Common myeloid progenitor, CD34-positive (primary cell): Measurements from ENCODE around the gene PSD2.

Experiments used
- CTCF ChIA-PET: fragments of 350-600 bp; sonication (Branson Sonifier 250); formaldehyde crosslinking; loops from one replicate; lab custom pipeline; 2021; ENCODE audit warnings: antibody characterized with exemption; lab: Charles Lee
- POLR2A ChIA-PET: fragments of 350-600 bp; sonication (Branson Sonifier 250); formaldehyde crosslinking; loops from one replicate; lab custom pipeline; 2021; ENCODE audit warnings: antibody characterized with exemption; lab: Charles Lee
- DNase-seq, 3 donors: peaks; one replicate each; pipeline versions ENCODE4 v3.0.0 to v3.0.0-alpha.2; 2013
- H3K27ac ChIP-seq, 2 experiments: 1 replicate in 1 of 2; 2 replicates in 1 of 2; pipeline ENCODE4 v1.7.0; 2013; ENCODE audit warnings: inconsistent platforms in 2 of 2, low read length in 2 of 2, mild to moderate bottlenecking in 2 of 2, low read depth in 1 of 2, moderate library complexity in 1 of 2; ENCODE audit not compliant: severe bottlenecking in 2 of 2, insufficient read depth in 1 of 2, poor library complexity in 1 of 2
- H3K27me3 ChIP-seq, 5 experiments: replicated peaks in 2 of 5; 1 replicate in 3 of 5; 2 replicates in 2 of 5; pipeline versions ENCODE4 v1.6.1 to v1.7.0; 2013; ENCODE audit warnings: low read length in 4 of 5, mild to moderate bottlenecking in 2 of 5, moderate library complexity in 2 of 5, inconsistent platforms in 1 of 5; ENCODE audit not compliant: insufficient read depth in 5 of 5, control insufficient read depth in 4 of 5
- H3K36me3 ChIP-seq, 4 experiments: 1 replicate in 2 of 4; 2 replicates in 2 of 4; pipeline versions ENCODE4 v1.6.1 to v1.7.0; 2013; ENCODE audit warnings: low read length in 3 of 4, control low read depth in 1 of 4, mild to moderate bottlenecking in 1 of 4; ENCODE audit not compliant: control insufficient read depth in 4 of 4, insufficient read depth in 4 of 4
- H3K4me1 ChIP-seq, 4 experiments: 1 replicate in 3 of 4; 2 replicates in 1 of 4; pipeline versions ENCODE4 v1.6.1 to v1.7.1; 2013; ENCODE audit warnings: low read length in 3 of 4, mild to moderate bottlenecking in 3 of 4, control low read depth in 1 of 4, inconsistent platforms in 1 of 4, moderate library complexity in 1 of 4; ENCODE audit not compliant: control insufficient read depth in 4 of 4, insufficient read depth in 4 of 4; ENCODE audit errors: control extremely low read depth in 1 of 4
- H3K4me3 ChIP-seq, 7 experiments: 1 replicate in 4 of 7; 2 replicates in 3 of 7; pipeline versions ENCODE4 v1.5.1 to v1.7.0; 2013; ENCODE audit warnings: mild to moderate bottlenecking in 7 of 7, low read length in 6 of 7, moderate library complexity in 6 of 7, inconsistent platforms in 2 of 7, low read depth in 2 of 7, control low read depth in 1 of 7; ENCODE audit not compliant: insufficient read depth in 4 of 7, control insufficient read depth in 1 of 7; ENCODE audit errors: extremely low read depth in 1 of 7
- H3K9me3 ChIP-seq, 5 experiments: 1 replicate in 4 of 5; 2 replicates in 1 of 5; pipeline versions ENCODE4 v1.6.1 to v1.7.1; 2013; ENCODE audit warnings: low read length in 4 of 5, mild to moderate bottlenecking in 2 of 5, inconsistent platforms in 1 of 5, low read depth in 1 of 5, moderate library complexity in 1 of 5; ENCODE audit not compliant: control insufficient read depth in 4 of 5, insufficient read depth in 2 of 5; ENCODE audit errors: control extremely low read depth in 1 of 5
- WGBS: methylation state at CpG from one replicate; pipeline ENCODE4 v1.1.5; 2013; ENCODE audit not compliant: insufficient coverage; 5-methylcytosine and 5-hydroxymethylcytosine counted together

PSD2 gene

DNA sequence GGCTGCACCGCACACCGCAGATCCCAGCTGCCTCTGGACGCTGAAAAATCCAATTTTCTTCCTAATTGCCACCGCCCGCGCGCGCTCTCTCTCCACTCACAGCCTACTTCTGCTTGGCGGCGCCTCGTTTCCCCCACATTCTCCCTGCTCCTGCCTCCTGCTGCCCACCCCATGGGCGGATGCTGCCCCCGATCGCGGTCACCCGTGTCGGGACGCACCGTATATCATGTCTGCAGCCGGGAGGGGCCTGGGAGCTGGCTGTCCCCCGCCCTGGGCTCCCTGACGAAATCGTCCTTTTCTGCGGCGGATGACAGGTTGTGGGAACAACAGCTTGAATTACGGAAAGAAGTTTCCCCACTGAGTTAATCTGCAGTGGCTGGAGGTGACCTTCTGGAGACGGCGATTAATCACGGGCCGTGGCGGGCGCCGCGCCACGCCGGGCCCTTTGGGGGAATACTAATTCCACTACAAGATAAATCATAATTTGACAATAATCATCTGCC lies 36.3 kb upstream of the PSD2 start:
- H3K4me1 ChIP-seq: peaks cover 0 to 38% (median 28%) of the 10 kb centered on the region in 4 experiments
- H3K27me3 ChIP-seq: peaks cover 0 to 52% (median 18%) of the 10 kb centered on the region in 5 experiments
- WGBS: under 1% methylated on average over 18 of the region's 36 CpGs
- POLR2A ChIA-PET: interaction anchor here (1.5 kb wide), 1 partner anchor 10 kb away, joined by 4 read pairs; no protein-coding TSS in a partner anchor
- DNase-seq: peak; percentile 20 to 70 (median 65)
- no peaks in the 10 kb centered on the region for H3K36me3 ChIP-seq
- H3K9me3 ChIP-seq: no peaks in the 10 kb centered on the region
- no peak overlapping the region for H3K27ac ChIP-seq
- CTCF ChIA-PET: interaction anchor here (0.6 to 2.2 kb wide), 9 partner anchors 11 to 210 kb away, joined by 3 to 6 read pairs (median 3); no protein-coding TSS in a partner anchor
- peak overlapping the region in 3 of 7 experiments; percentile 24 to 41 (median 38) for H3K4me3 ChIP-seq

- no peak overlapping the region for H3K4me3 ChIP-seq
- H3K27me3 ChIP-seq: peaks cover 0 to 52% (median 15%) of the 10 kb centered on the region in 5 experiments
- no peak for DNase-seq
- H3K27ac ChIP-seq: no peak overlapping the region
- H3K9me3 ChIP-seq: no peaks in the 10 kb centered on the region
- no peaks in the 10 kb centered on the region for H3K36me3 ChIP-seq
- 63% methylated on average over 3 of the region's 6 CpGs for WGBS
- ChIA-PET POLR2A (interaction anchor here (0.7 to 1.5 kb wide), 2 partner anchors 11 to 73 kb away, joined by 3 to 4 read pairs; no protein-coding TSS in a partner anchor), CTCF (interaction anchor here (0.6 to 2.2 kb wide), 9 partner anchors 10 to 128 kb away, joined by 3 to 6 read pairs (median 3); no protein-coding TSS in a partner anchor)
- H3K4me1 ChIP-seq: peaks cover 0 to 38% (median 31%) of the 10 kb centered on the region in 4 experiments
These were observed 35.2 kb upstream of the PSD2 start for GRCh38 chr5:139760066-139761056.

- ChIA-PET POLR2A (interaction anchor here (0.7 kb wide), 1 partner anchor 74 kb away, joined by 3 read pairs; no protein-coding TSS in a partner anchor), CTCF (interaction anchor here (0.9 to 2.2 kb wide), 2 partner anchors 15 to 128 kb away, joined by 4 to 6 read pairs; no protein-coding TSS in a partner anchor)
- H3K27me3 ChIP-seq: peaks cover 0 to 46% (median 15%) of the 10 kb centered on the region in 5 experiments
- no peaks in the 10 kb centered on the region for H3K9me3 ChIP-seq
- H3K4me1 ChIP-seq: peaks cover 0 to 36% (median 25%) of the 10 kb centered on the region in 4 experiments
- no peak for DNase-seq
- H3K27ac ChIP-seq: no peak overlapping the region
- 100% methylated on average over 3 of the region's 3 CpGs for WGBS
- H3K36me3 ChIP-seq: no peaks in the 10 kb centered on the region
- H3K4me3 ChIP-seq: no peak overlapping the region
These were observed 34.6 kb upstream of the PSD2 start for GRCh38 chr5:139761057-139761450.

GRCh38 chr5:139761501-139761900 lies 34.1 kb upstream of the PSD2 start:
- H3K4me3 ChIP-seq: no peak overlapping the region
- ChIA-PET POLR2A (no interaction called here), CTCF (interaction anchor here (1.0 kb wide), 1 partner anchor 127 kb away, joined by 4 read pairs; no protein-coding TSS in a partner anchor)
- DNase-seq: no peak
- H3K27ac ChIP-seq: no peak overlapping the region
- peaks cover 0 to 34% (median 22%) of the 10 kb centered on the region in 4 experiments for H3K4me1 ChIP-seq
- no peaks in the 10 kb centered on the region for H3K9me3 ChIP-seq
- H3K27me3 ChIP-seq: peaks cover 0 to 41% (median 15%) of the 10 kb centered on the region in 5 experiments
- WGBS: 48% methylated on average over 2 of the region's 4 CpGs
- H3K36me3 ChIP-seq: no peaks in the 10 kb centered on the region

DNA sequence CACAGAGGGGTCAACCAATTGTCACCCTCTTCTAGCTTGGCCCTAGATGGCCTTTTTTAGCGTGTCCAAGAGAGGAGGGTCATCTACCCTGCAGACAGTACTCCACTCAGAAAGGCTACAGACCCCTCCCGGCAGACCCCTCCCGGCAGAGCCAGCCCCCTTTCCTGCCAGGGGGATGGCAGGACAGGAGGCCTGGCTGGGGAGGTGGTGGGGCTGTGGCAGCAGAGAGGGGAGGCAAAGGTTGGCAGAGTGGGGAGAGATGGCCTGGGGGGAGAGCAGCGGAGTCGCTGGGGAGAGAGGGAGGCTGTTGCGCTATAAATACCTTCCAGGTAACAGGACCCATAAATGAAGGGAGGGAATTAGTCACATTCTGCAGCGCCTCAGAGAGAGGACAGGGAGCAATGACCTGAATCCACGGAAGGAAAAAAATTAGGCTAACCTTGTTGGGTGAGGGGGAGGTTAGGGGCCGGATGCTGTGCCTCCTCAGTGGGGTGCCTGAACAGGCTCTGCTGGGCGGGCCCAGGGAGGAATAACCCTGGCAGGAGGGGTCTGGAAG lies 32.9 kb upstream of the PSD2 start:
- Histone ChIP-seq H3K27ac (no peak overlapping the region), H3K4me1 (peaks cover 0 to 34% (median 22%) of the 10 kb centered on the region in 4 experiments), H3K4me3 (no peak overlapping the region), H3K9me3 (no peaks in the 10 kb centered on the region), H3K36me3 (no peaks in the 10 kb centered on the region), H3K27me3 (peaks cover 0 to 33% (median 8%) of the 10 kb centered on the region in 5 experiments)
- POLR2A ChIA-PET: interaction anchor here (1.2 kb wide), 1 partner anchor 51 kb away, joined by 3 read pairs; no protein-coding TSS in a partner anchor
- DNase-seq: no peak
- CTCF ChIA-PET: interaction anchor here (1.2 to 2.8 kb wide), 6 partner anchors 13 to 124 kb away, joined by 3 to 12 read pairs (median 5); no protein-coding TSS in a partner anchor
- 93% methylated on average over 8 of the region's 10 CpGs for WGBS

DNA sequence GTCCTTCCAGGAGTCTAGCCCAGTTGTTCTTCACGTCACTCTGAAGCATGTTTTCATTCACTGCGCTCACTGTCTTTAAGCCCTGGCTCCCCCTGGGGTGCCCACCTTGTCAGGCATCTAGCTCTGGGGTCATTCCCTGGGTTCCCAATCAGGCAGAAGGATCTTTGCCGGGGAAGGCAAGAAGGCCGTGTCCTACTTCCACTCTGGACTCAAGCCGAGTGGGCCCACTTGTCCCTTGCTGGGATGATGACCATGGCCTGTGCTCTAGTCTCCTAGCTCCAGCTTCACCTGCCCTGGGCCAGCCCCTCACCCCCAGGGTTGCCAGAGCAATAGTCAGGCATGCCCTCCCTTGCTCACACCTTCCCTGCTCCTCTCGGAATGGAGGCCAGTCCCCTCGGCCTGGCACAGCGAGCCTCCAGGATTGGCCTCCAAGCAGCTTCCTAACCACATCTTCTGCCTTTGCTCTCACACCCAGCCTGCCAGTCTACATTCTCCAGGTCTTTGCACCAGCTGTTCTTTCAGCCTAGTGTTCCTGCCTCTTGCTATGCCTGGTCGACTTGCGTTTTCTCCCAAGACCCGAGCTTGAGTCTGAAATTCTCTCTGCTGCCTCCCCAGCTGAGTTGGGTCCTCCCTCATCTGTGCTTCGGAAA lies 32.2 kb upstream of the PSD2 start:
- no peaks in the 10 kb centered on the region for H3K36me3 ChIP-seq
- WGBS: 80% methylated on average over 12 of the region's 12 CpGs
- H3K4me3 ChIP-seq: no peak overlapping the region
- H3K9me3 ChIP-seq: no peaks in the 10 kb centered on the region
- peaks cover 0 to 33% (median 8%) of the 10 kb centered on the region in 5 experiments for H3K27me3 ChIP-seq
- DNase-seq: no peak
- H3K4me1 ChIP-seq: peaks cover 0 to 34% (median 22%) of the 10 kb centered on the region in 4 experiments
- ChIA-PET CTCF (interaction anchor here (0.7 to 6.1 kb wide), 12 partner anchors 12 to 134 kb away, joined by 3 to 51 read pairs (median 5); no protein-coding TSS in a partner anchor), POLR2A (interaction anchor here (1.2 kb wide), 1 partner anchor 52 kb away, joined by 3 read pairs; no protein-coding TSS in a partner anchor)
- no peak overlapping the region for H3K27ac ChIP-seq
